Gastrocnemius medialis (tissue), 4 donors: ENCODE results near the gene WDR81. TPM values are rescaled to one million over a fixed set of nuclear protein-coding genes. Genes with fewer than 3 reads are reported as not detected.

Source experiments
- ATAC-seq, 2 donors: fragments of 150-250 bp; one replicate each; pipeline ENCODE4 v1.9.1; 2016
- DNase-seq, 2 donors: peaks; one replicate each; pipeline ENCODE4 v3.0.0-alpha.2; 2019
- H3K27ac ChIP-seq, 4 donors: fragments of 200-600 bp; sonication (generic); 1 replicate in 1 of 4; 2 replicates in 3 of 4; pipeline ENCODE4 v1.5.1; 2016 to 2018; ENCODE audit warnings: mild to moderate bottlenecking in 2 of 4, moderate library complexity in 1 of 4
- H3K27me3 ChIP-seq, 3 donors: fragments of 200-600 bp; sonication (generic) in 2 of 3; 1 replicate in 1 of 3; 2 replicates in 2 of 3; pipeline versions ENCODE4 v1.5.1 to v1.6.0; 2016 to 2019; ENCODE audit warnings: mild to moderate bottlenecking in 1 of 3, moderate library complexity in 1 of 3
- H3K36me3 ChIP-seq, 2 donors: fragments of 200-600 bp; sonication (generic) in 1 of 2; one replicate each; pipeline ENCODE4 v1.5.1; 2017 to 2018
- H3K4me1 ChIP-seq, 2 donors: fragments of 200-600 bp; sonication (generic) in 1 of 2; one replicate each; pipeline ENCODE4 v1.5.1; 2016 to 2017; ENCODE audit warnings: mild to moderate bottlenecking in 2 of 2
- H3K4me3 ChIP-seq, 4 donors: fragments of 200-600 bp; sonication (generic) in 3 of 4; 1 replicate in 1 of 4; 2 replicates in 3 of 4; pipeline ENCODE4 v1.5.1; 2016 to 2019; ENCODE audit warnings: mild to moderate bottlenecking in 2 of 4
- H3K9me3 ChIP-seq, 3 donors: fragments of 200-600 bp; sonication (generic) in 2 of 3; 1 replicate in 1 of 3; 2 replicates in 2 of 3; pipeline ENCODE4 v1.5.1; 2016 to 2019
- POLR2A ChIP-seq, 2 donors: fragments of 450-650 bp; IDR thresholded peaks; one replicate each; pipeline ENCODE4 v1.6.1; 2017; ENCODE audit warnings: antibody characterized with exemption in 2 of 2, mild to moderate bottlenecking in 2 of 2, moderate library complexity in 2 of 2
- in situ Hi-C, 4 donors: fragments of 200-750 bp; cut with MboI; loops; one replicate each; pipeline versions ENCODE4 v1.15.0 to v1.8.0; 2017; ENCODE audit warnings: low sequenced_read_pairs in 4 of 4
- intact Hi-C: fragments of 100-400 bp; cut with DNase I; formaldehyde crosslinking; loops from one replicate; pipeline ENCODE4 v1.15.1; 2023; ENCODE audit warnings: low total_unique reads
- total RNA-seq, 4 donors: library from RNA; depleted of rRNA; stranded (reverse); fragments of >200 nt; gene quantifications; one replicate each; pipeline versions ENCODE4 v1.1.0 to v1.2.3, GENCODE V29; 2016
- TF ChIP-seq, protein P1 (sequence below), 5 experiments: fragments of 450-650 bp in 3 of 5; fragments of 200-600 bp in 2 of 5; sonication (generic) in 2 of 5; IDR thresholded peaks in 4 of 5; conservative IDR thresholded peaks in 1 of 5; 1 replicate in 4 of 5; 2 replicates in 1 of 5; pipeline ENCODE4 v1.5.1; 2016 to 2019; ENCODE audit warnings: antibody characterized with exemption in 5 of 5, mild to moderate bottlenecking in 3 of 5, moderate library complexity in 3 of 5

Gene WDR81
- total RNA-seq, 4 donors from 2014 or later = 22.3 to 61.1 (median 42.7) TPM

- intact Hi-C loops = no loop called here
- no peak for TF ChIP-seq POLR2A (IDR thresholded peaks at IDR 0.05)
- TF ChIP-seq, protein P1, sequence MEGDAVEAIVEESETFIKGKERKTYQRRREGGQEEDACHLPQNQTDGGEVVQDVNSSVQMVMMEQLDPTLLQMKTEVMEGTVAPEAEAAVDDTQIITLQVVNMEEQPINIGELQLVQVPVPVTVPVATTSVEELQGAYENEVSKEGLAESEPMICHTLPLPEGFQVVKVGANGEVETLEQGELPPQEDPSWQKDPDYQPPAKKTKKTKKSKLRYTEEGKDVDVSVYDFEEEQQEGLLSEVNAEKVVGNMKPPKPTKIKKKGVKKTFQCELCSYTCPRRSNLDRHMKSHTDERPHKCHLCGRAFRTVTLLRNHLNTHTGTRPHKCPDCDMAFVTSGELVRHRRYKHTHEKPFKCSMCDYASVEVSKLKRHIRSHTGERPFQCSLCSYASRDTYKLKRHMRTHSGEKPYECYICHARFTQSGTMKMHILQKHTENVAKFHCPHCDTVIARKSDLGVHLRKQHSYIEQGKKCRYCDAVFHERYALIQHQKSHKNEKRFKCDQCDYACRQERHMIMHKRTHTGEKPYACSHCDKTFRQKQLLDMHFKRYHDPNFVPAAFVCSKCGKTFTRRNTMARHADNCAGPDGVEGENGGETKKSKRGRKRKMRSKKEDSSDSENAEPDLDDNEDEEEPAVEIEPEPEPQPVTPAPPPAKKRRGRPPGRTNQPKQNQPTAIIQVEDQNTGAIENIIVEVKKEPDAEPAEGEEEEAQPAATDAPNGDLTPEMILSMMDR (IDR thresholded peaks at IDR 0.05 in 4 of 5, conservative IDR thresholded peaks at IDR 0.05 in 1 of 5) = no peak
- no peaks in the 10 kb centered on the region for H3K27me3 ChIP-seq
- H3K9me3 ChIP-seq = no peaks in the 10 kb centered on the region
- peaks cover 44 to 57% of the 10 kb centered on the region in 2 donors for H3K4me1 ChIP-seq
- H3K27ac ChIP-seq = peak overlapping the region; percentile 95 to 100 (median 99)
- peaks cover 0 to 27% of the 10 kb centered on the region in 2 donors for H3K36me3 ChIP-seq
- peak overlapping the region; percentile 62 to 88 (median 76) for H3K4me3 ChIP-seq
- ATAC-seq (no peak), DNase-seq (no peak)
- in situ Hi-C loops = loop anchor here in 1 of 4 donors (10.0 kb wide), 1 partner anchor 49 kb away; no protein-coding TSS in a partner anchor
Observed at GRCh38 chr17:1725642-1726511, 1.4 kb downstream of the WDR81 start.

- no peaks in the 10 kb centered on the region for H3K27me3 ChIP-seq
- peaks cover 50 to 63% of the 10 kb centered on the region in 2 donors for H3K4me1 ChIP-seq
- intact Hi-C loops (no loop called here), in situ Hi-C loops (loop anchor here in 1 of 4 donors (10.0 kb wide), 1 partner anchor 48 kb away; no protein-coding TSS in a partner anchor)
- no peaks in the 10 kb centered on the region for H3K9me3 ChIP-seq
- no peak for ATAC-seq
- no peak for DNase-seq
- peaks cover 0 to 27% of the 10 kb centered on the region in 2 donors for H3K36me3 ChIP-seq
- no peak overlapping the region for H3K4me3 ChIP-seq
- TF ChIP-seq, protein P1 (IDR thresholded peaks at IDR 0.05 in 4 of 5, conservative IDR thresholded peaks at IDR 0.05 in 1 of 5) = no peak
- TF ChIP-seq POLR2A (IDR thresholded peaks at IDR 0.05) = no peak
- peak overlapping the region; percentile 27 to 100 (median 99) for H3K27ac ChIP-seq
Observed at GRCh38 chr17:1726626-1727257, 2.2 kb downstream of the WDR81 start.

- no peak for TF ChIP-seq POLR2A (IDR thresholded peaks at IDR 0.05)
- TF ChIP-seq, protein P1 (IDR thresholded peaks at IDR 0.05 in 4 of 5, conservative IDR thresholded peaks at IDR 0.05 in 1 of 5) = no peak
- no peak overlapping the region for H3K4me3 ChIP-seq
- H3K4me1 ChIP-seq = peaks cover 51 to 64% of the 10 kb centered on the region in 2 donors
- no peaks in the 10 kb centered on the region for H3K27me3 ChIP-seq
- no peaks in the 10 kb centered on the region for H3K9me3 ChIP-seq
- DNase-seq (no peak), ATAC-seq (no peak)
- peak overlapping the region in 3 of 4 donors; percentile 20 to 100 (median 99) for H3K27ac ChIP-seq
- in situ Hi-C loops = loop anchor here in 1 of 4 donors (10.0 kb wide), 1 partner anchor 47 kb away; no protein-coding TSS in a partner anchor
- H3K36me3 ChIP-seq = peaks cover 0 to 30% of the 10 kb centered on the region in 2 donors
- intact Hi-C loops = no loop called here
Observed at GRCh38 chr17:1727258-1727789, 2.8 kb downstream of the WDR81 start.

- H3K4me1 ChIP-seq = peaks cover 52 to 66% of the 10 kb centered on the region in 2 donors
- H3K4me3 ChIP-seq = no peak overlapping the region
- TF ChIP-seq, protein P1 (IDR thresholded peaks at IDR 0.05 in 4 of 5, conservative IDR thresholded peaks at IDR 0.05 in 1 of 5) = no peak
- TF ChIP-seq POLR2A (IDR thresholded peaks at IDR 0.05) = no peak
- intact Hi-C loops (no loop called here), in situ Hi-C loops (loop anchor here in 1 of 4 donors (10.0 kb wide), 1 partner anchor 47 kb away; no protein-coding TSS in a partner anchor)
- no peak for DNase-seq
- no peaks in the 10 kb centered on the region for H3K27me3 ChIP-seq
- peaks cover 0 to 36% of the 10 kb centered on the region in 2 donors for H3K36me3 ChIP-seq
- no peaks in the 10 kb centered on the region for H3K9me3 ChIP-seq
- no peak for ATAC-seq
- H3K27ac ChIP-seq = peak overlapping the region; percentile 20 to 100 (median 76)
Observed at GRCh38 chr17:1727876-1728630, 3.5 kb downstream of the WDR81 start.
